ENCODE measurements around the gene SLC6A13.
"Not testable (repeated sequence)": the region's sequence is repeated elsewhere in the genome, so short reads cannot be mapped to it uniquely, and the experiment has no call there.

SLC6A13 gene

GRCh38 chr12:252636-253035 lies 10.0 kb downstream of the SLC6A13 start:
- H3K27me3 Mint-ChIP-seq = peaks cover 27% of the 10 kb centered on the region
- no peaks in the 10 kb centered on the region for H3K4me1 Mint-ChIP-seq
- H3K36me3 Mint-ChIP-seq = peaks cover 4% of the 10 kb centered on the region
- peaks cover 11% of the 10 kb centered on the region for H3K9me3 Mint-ChIP-seq
- no peak overlapping the region for H3K4me3 Mint-ChIP-seq
- H3K27ac Mint-ChIP-seq = no peak overlapping the region

GRCh38 chr12:247271-247670 lies 15.4 kb downstream of the SLC6A13 start:
- H3K4me1 Mint-ChIP-seq = no peaks in the 10 kb centered on the region
- no peak overlapping the region for H3K4me3 Mint-ChIP-seq

GRCh38 chr12:243381-243780 lies 19.3 kb downstream of the SLC6A13 start:
- H3K36me3 Mint-ChIP-seq = peaks cover 6% of the 10 kb centered on the region
- H3K9me3 Mint-ChIP-seq = peaks cover 7% of the 10 kb centered on the region
- H3K27me3 Mint-ChIP-seq = peaks cover 10% of the 10 kb centered on the region
- H3K4me1 Mint-ChIP-seq = no peaks in the 10 kb centered on the region
- no peak overlapping the region for H3K4me3 Mint-ChIP-seq
- no peak overlapping the region for H3K27ac Mint-ChIP-seq

More at GRCh38 chr12:247271-247670, 15.4 kb downstream of the SLC6A13 start:
- peaks cover 13% of the 10 kb centered on the region for H3K9me3 Mint-ChIP-seq
- no peak overlapping the region for H3K27ac Mint-ChIP-seq
- H3K36me3 Mint-ChIP-seq = peaks cover 6% of the 10 kb centered on the region
- peaks cover 13% of the 10 kb centered on the region for H3K27me3 Mint-ChIP-seq

- Mint-ChIP-seq H3K27me3 (peaks cover 6% of the 10 kb centered on the region), H3K36me3 (peaks cover 2% of the 10 kb centered on the region), H3K4me3 (no peak overlapping the region), H3K4me1 (no peaks in the 10 kb centered on the region), H3K9me3 (peaks cover under 1% of the 10 kb centered on the region), H3K27ac (no peak overlapping the region)
Observed at GRCh38 chr12:242496-242895, 20.1 kb downstream of the SLC6A13 start.

GRCh38 chr12:241266-241665 lies 21.4 kb downstream of the SLC6A13 start:
- no peaks in the 10 kb centered on the region for H3K36me3 Mint-ChIP-seq
- H3K27ac Mint-ChIP-seq = no peak overlapping the region
- no peaks in the 10 kb centered on the region for H3K9me3 Mint-ChIP-seq

GRCh38 chr12:240566-240965 lies 22.1 kb downstream of the SLC6A13 start:
- Mint-ChIP-seq H3K4me1 (no peaks in the 10 kb centered on the region), H3K36me3 (no peaks in the 10 kb centered on the region), H3K27ac (no peak overlapping the region), H3K9me3 (no peaks in the 10 kb centered on the region), H3K27me3 (peaks cover 7% of the 10 kb centered on the region), H3K4me3 (no peak overlapping the region)

More at GRCh38 chr12:241266-241665, 21.4 kb downstream of the SLC6A13 start:
- H3K27me3 Mint-ChIP-seq = peaks cover 6% of the 10 kb centered on the region
- H3K4me1 Mint-ChIP-seq = no peaks in the 10 kb centered on the region
- no peak overlapping the region for H3K4me3 Mint-ChIP-seq

- Mint-ChIP-seq H3K27ac (no peak overlapping the region), H3K4me3 (no peak overlapping the region), H3K27me3 (peaks cover 4% of the 10 kb centered on the region), H3K4me1 (no peaks in the 10 kb centered on the region), H3K36me3 (no peaks in the 10 kb centered on the region), H3K9me3 (no peaks in the 10 kb centered on the region)
Observed at GRCh38 chr12:238736-239398, 23.8 kb downstream of the SLC6A13 start.

GRCh38 chr12:238116-238515 lies 24.5 kb downstream of the SLC6A13 start:
- Mint-ChIP-seq H3K9me3 (no peaks in the 10 kb centered on the region), H3K27ac (no peak overlapping the region), H3K4me1 (no peaks in the 10 kb centered on the region), H3K4me3 (no peak overlapping the region), H3K36me3 (no peaks in the 10 kb centered on the region), H3K27me3 (peaks cover 3% of the 10 kb centered on the region)

GRCh38 chr12:237026-237815 lies 25.4 kb downstream of the SLC6A13 start:
- Mint-ChIP-seq H3K27ac (no peak overlapping the region), H3K4me3 (no peak overlapping the region), H3K4me1 (no peaks in the 10 kb centered on the region), H3K9me3 (no peaks in the 10 kb centered on the region), H3K27me3 (peaks cover 3% of the 10 kb centered on the region), H3K36me3 (no peaks in the 10 kb centered on the region)

GRCh38 chr12:236445-236844 lies 26.2 kb downstream of the SLC6A13 start:
- Mint-ChIP-seq H3K27ac (no peak overlapping the region), H3K27me3 (peaks cover 1% of the 10 kb centered on the region), H3K36me3 (no peaks in the 10 kb centered on the region), H3K4me1 (no peaks in the 10 kb centered on the region), H3K4me3 (no peak overlapping the region), H3K9me3 (no peaks in the 10 kb centered on the region)

GRCh38 chr12:235967-236366 lies 26.7 kb downstream of the SLC6A13 start:
- not testable (repeated sequence) for H3K27me3 Mint-ChIP-seq, H3K4me1 Mint-ChIP-seq

GRCh38 chr12:234891-235415 lies 27.7 kb downstream of the SLC6A13 start:
- Mint-ChIP-seq H3K27ac (no peak overlapping the region), H3K4me1 (no peaks in the 10 kb centered on the region), H3K27me3 (peaks cover 1% of the 10 kb centered on the region), H3K9me3 (no peaks in the 10 kb centered on the region), H3K4me3 (no peak overlapping the region), H3K36me3 (no peaks in the 10 kb centered on the region)

More at GRCh38 chr12:235967-236366, 26.7 kb downstream of the SLC6A13 start:
- H3K9me3 Mint-ChIP-seq, H3K36me3 Mint-ChIP-seq, H3K4me3 Mint-ChIP-seq, H3K27ac Mint-ChIP-seq: not testable (repeated sequence)

- peaks cover 1% of the 10 kb centered on the region for H3K27me3 Mint-ChIP-seq
- H3K36me3 Mint-ChIP-seq = no peaks in the 10 kb centered on the region
- H3K4me1 Mint-ChIP-seq = no peaks in the 10 kb centered on the region
- no peaks in the 10 kb centered on the region for H3K9me3 Mint-ChIP-seq
- no peak overlapping the region for H3K4me3 Mint-ChIP-seq
- no peak overlapping the region for H3K27ac Mint-ChIP-seq
Observed at GRCh38 chr12:234019-234418, 28.6 kb downstream of the SLC6A13 start.

GRCh38 chr12:233615-233968 lies 29.0 kb downstream of the SLC6A13 start:
- no peaks in the 10 kb centered on the region for H3K4me1 Mint-ChIP-seq
- no peaks in the 10 kb centered on the region for H3K9me3 Mint-ChIP-seq
- H3K4me3 Mint-ChIP-seq = no peak overlapping the region
- H3K36me3 Mint-ChIP-seq = no peaks in the 10 kb centered on the region
- no peak overlapping the region for H3K27ac Mint-ChIP-seq
- H3K27me3 Mint-ChIP-seq = peaks cover 1% of the 10 kb centered on the region

GRCh38 chr12:232731-233614 lies 29.7 kb downstream of the SLC6A13 start:
- no peaks in the 10 kb centered on the region for H3K36me3 Mint-ChIP-seq
- H3K27ac Mint-ChIP-seq = no peak overlapping the region
- H3K9me3 Mint-ChIP-seq = no peaks in the 10 kb centered on the region
- no peak overlapping the region for H3K4me3 Mint-ChIP-seq
- H3K4me1 Mint-ChIP-seq = no peaks in the 10 kb centered on the region
- peaks cover 1% of the 10 kb centered on the region for H3K27me3 Mint-ChIP-seq

All from activated naive CD4-positive, alpha-beta T cell treated with anti-CD3 and anti-CD28 coated beads, Interleukin-2, amount 50 U/mL, for 24 hours (primary cell).